ENCODE data around the gene BLOC1S5. TPM values are rescaled to one million over a fixed set of nuclear protein-coding genes. Genes with fewer than 3 reads are reported as not detected.
"Not testable (repeated sequence)": the region's sequence is repeated elsewhere in the genome, so short reads cannot be mapped to it uniquely, and the experiment has no call there.

The BLOC1S5 gene
- total and polyA plus RNA-seq, 7 donors, result 5.5 to 16.2 (median 12.3) TPM

- Histone ChIP-seq H3K4me1 (peaks cover 0 to 17% (median 15%) of the 10 kb centered on the region in 4 donors), H3K9me3 (no peaks in the 10 kb centered on the region), H3K4me3 (no peak overlapping the region), H3K36me3 (no peaks in the 10 kb centered on the region), H3K27me3 (peaks cover 0 to 5% (median 0%) of the 10 kb centered on the region in 3 donors), H3K27ac (no peak overlapping the region)
- 92 to 95% methylated on average over 1 of the region's 1 CpG for WGBS, 2 donors
- no peak for DNase-seq
- TF ChIP-seq EP300 (IDR thresholded peaks at IDR 0.05) (no peak), POLR2AphosphoS5 (IDR thresholded peaks at IDR 0.05) (no peak)
- intact Hi-C loops (cut with DNase I), result no loop called here
These were observed 72.7 kb downstream of the BLOC1S5 start for GRCh38 chr6:7991536-7991935.

- WGBS, 2 donors, result 93 to 97% methylated on average over 31 of the region's 31 CpGs
- no peaks in the 10 kb centered on the region for H3K36me3 ChIP-seq
- intact Hi-C loops (cut with DNase I), result no loop called here
These were observed 78.0 kb downstream of the BLOC1S5 start for GRCh38 chr6:7986219-7986618.

GRCh38 chr6:7983967-7984366 is 80.2 kb downstream of the BLOC1S5 start:
- 73 to 85% methylated on average over 6 of the region's 6 CpGs for WGBS, 2 donors
- H3K9me3 ChIP-seq; intact Hi-C loops (cut with DNase I): not testable (repeated sequence)

More at GRCh38 chr6:7986219-7986618, 78.0 kb downstream of the BLOC1S5 start:
- H3K4me3 ChIP-seq, result no peak overlapping the region
- no peak overlapping the region for H3K27ac ChIP-seq
- H3K4me1 ChIP-seq, result no peaks in the 10 kb centered on the region
- no peak for DNase-seq
- H3K27me3 ChIP-seq, result no peaks in the 10 kb centered on the region
- no peaks in the 10 kb centered on the region for H3K9me3 ChIP-seq
- TF ChIP-seq POLR2A (IDR thresholded peaks at IDR 0.05), result no peak
- no peak for TF ChIP-seq EP300 (IDR thresholded peaks at IDR 0.05)
- TF ChIP-seq POLR2AphosphoS5 (IDR thresholded peaks at IDR 0.05), result no peak
- TF ChIP-seq CTCF (IDR thresholded peaks at IDR 0.05), result no peak

GRCh38 chr6:7979831-7980230 is 84.4 kb downstream of the BLOC1S5 start:
- Histone ChIP-seq H3K4me3 (no peak overlapping the region), H3K4me1 (peaks cover 0 to 14% (median 11%) of the 10 kb centered on the region in 4 donors), H3K9me3 (no peaks in the 10 kb centered on the region), H3K36me3 (no peaks in the 10 kb centered on the region), H3K27ac (no peak overlapping the region), H3K27me3 (no peaks in the 10 kb centered on the region)
- intact Hi-C loops (cut with DNase I), result no loop called here
- TF ChIP-seq CTCF (IDR thresholded peaks at IDR 0.05) (no peak), POLR2AphosphoS5 (IDR thresholded peaks at IDR 0.05) (no peak), EP300 (IDR thresholded peaks at IDR 0.05) (no peak), POLR2A (IDR thresholded peaks at IDR 0.05) (no peak)
- no peak for DNase-seq

More at GRCh38 chr6:7983967-7984366, 80.2 kb downstream of the BLOC1S5 start:
- H3K4me1 ChIP-seq, H3K36me3 ChIP-seq, DNase-seq, H3K4me3 ChIP-seq, H3K27me3 ChIP-seq, H3K27ac ChIP-seq: not testable (repeated sequence)

- Histone ChIP-seq H3K9me3 (no peaks in the 10 kb centered on the region), H3K27me3 (no peaks in the 10 kb centered on the region), H3K36me3 (no peaks in the 10 kb centered on the region), H3K4me1 (peaks cover 0 to 19% (median 11%) of the 10 kb centered on the region in 4 donors), H3K4me3 (no peak overlapping the region), H3K27ac (no peak overlapping the region)
- WGBS, 2 donors, result 71 to 82% methylated on average over 3 of the region's 3 CpGs
- TF ChIP-seq CTCF (IDR thresholded peaks at IDR 0.05) (no peak), POLR2A (IDR thresholded peaks at IDR 0.05) (no peak), POLR2AphosphoS5 (IDR thresholded peaks at IDR 0.05) (no peak), EP300 (IDR thresholded peaks at IDR 0.05) (no peak)
- intact Hi-C loops (cut with DNase I), result no loop called here
- DNase-seq, result no peak
These were observed 85.5 kb downstream of the BLOC1S5 start for GRCh38 chr6:7978736-7979135.

- DNase-seq, result no peak
- WGBS, 2 donors, result 89 to 91% methylated on average over 8 of the region's 8 CpGs
- H3K4me3 ChIP-seq, result no peak overlapping the region
- TF ChIP-seq EP300 (IDR thresholded peaks at IDR 0.05), result no peak
- TF ChIP-seq POLR2A (IDR thresholded peaks at IDR 0.05), result no peak
- TF ChIP-seq CTCF (IDR thresholded peaks at IDR 0.05), result no peak
- no peak for TF ChIP-seq POLR2AphosphoS5 (IDR thresholded peaks at IDR 0.05)
- intact Hi-C loops (cut with DNase I), result no loop called here
- no peaks in the 10 kb centered on the region for H3K9me3 ChIP-seq
- H3K27ac ChIP-seq, result no peak overlapping the region
- H3K4me1 ChIP-seq, result peaks cover 0 to 19% (median 11%) of the 10 kb centered on the region in 4 donors
- H3K27me3 ChIP-seq, result no peaks in the 10 kb centered on the region
- H3K36me3 ChIP-seq, result no peaks in the 10 kb centered on the region
These were observed 87.6 kb downstream of the BLOC1S5 start for GRCh38 chr6:7976485-7977056.

All from sigmoid colon (tissue), 7 donors.